Thyroid gland (tissue), 4 donors: ENCODE measurements around the gene MTHFS.
"Not testable (repeated sequence)": the region's sequence is repeated elsewhere in the genome, so short reads cannot be mapped to it uniquely, and the experiment has no call there.

Source experiments
- POLR2A ChIP-seq, 2 donors: fragments of 450-650 bp; IDR thresholded peaks; one replicate each; pipeline ENCODE4 v1.6.1; 2017; ENCODE audit warnings: antibody characterized with exemption in 2 of 2, mild to moderate bottlenecking in 2 of 2, moderate library complexity in 1 of 2
- TF ChIP-seq, protein P1 (sequence below), 6 experiments: fragments of 200-600 bp in 3 of 6; fragments of 450-650 bp in 3 of 6; sonication (generic) in 3 of 6; IDR thresholded peaks; one replicate each; pipeline ENCODE4 v1.5.1; 2016 to 2019; ENCODE audit warnings: antibody characterized with exemption in 6 of 6, mild to moderate bottlenecking in 2 of 6, inconsistent platforms in 1 of 6, moderate library complexity in 1 of 6

DNA sequence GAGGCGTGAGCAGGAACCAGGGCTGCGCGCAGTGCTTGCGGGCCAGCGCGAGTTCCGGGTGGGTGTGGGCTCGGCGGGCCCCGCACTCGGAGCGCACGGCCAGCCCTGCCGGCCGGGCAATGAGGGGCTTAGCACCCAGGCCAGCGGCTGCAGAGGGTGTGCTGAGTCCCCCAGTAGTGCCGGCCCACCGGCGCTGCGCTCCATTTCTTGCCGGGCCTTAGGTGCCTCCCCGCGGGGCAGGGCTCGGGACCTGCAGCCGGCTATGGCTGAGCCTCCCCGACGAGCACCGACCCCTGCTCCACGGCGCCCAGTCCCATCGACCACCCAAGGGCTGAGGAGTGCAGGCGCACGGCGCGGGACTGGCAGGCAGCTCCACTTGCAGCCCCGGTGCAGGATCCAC, 29.3 kb upstream of the MTHFS start:
- TF ChIP-seq, protein P1, sequence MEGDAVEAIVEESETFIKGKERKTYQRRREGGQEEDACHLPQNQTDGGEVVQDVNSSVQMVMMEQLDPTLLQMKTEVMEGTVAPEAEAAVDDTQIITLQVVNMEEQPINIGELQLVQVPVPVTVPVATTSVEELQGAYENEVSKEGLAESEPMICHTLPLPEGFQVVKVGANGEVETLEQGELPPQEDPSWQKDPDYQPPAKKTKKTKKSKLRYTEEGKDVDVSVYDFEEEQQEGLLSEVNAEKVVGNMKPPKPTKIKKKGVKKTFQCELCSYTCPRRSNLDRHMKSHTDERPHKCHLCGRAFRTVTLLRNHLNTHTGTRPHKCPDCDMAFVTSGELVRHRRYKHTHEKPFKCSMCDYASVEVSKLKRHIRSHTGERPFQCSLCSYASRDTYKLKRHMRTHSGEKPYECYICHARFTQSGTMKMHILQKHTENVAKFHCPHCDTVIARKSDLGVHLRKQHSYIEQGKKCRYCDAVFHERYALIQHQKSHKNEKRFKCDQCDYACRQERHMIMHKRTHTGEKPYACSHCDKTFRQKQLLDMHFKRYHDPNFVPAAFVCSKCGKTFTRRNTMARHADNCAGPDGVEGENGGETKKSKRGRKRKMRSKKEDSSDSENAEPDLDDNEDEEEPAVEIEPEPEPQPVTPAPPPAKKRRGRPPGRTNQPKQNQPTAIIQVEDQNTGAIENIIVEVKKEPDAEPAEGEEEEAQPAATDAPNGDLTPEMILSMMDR (IDR thresholded peaks at IDR 0.05) = not testable (repeated sequence)
- not testable (repeated sequence) for TF ChIP-seq POLR2A (IDR thresholded peaks at IDR 0.05)
